Midbrain (tissue), 1 donor: Measurements from ENCODE around the gene CEP43.

Experiments
- DNase-seq: peaks from one replicate; lab custom pipeline; 2025; lab: John Stamatoyannopoulos, UW

The CEP43 gene

DNA sequence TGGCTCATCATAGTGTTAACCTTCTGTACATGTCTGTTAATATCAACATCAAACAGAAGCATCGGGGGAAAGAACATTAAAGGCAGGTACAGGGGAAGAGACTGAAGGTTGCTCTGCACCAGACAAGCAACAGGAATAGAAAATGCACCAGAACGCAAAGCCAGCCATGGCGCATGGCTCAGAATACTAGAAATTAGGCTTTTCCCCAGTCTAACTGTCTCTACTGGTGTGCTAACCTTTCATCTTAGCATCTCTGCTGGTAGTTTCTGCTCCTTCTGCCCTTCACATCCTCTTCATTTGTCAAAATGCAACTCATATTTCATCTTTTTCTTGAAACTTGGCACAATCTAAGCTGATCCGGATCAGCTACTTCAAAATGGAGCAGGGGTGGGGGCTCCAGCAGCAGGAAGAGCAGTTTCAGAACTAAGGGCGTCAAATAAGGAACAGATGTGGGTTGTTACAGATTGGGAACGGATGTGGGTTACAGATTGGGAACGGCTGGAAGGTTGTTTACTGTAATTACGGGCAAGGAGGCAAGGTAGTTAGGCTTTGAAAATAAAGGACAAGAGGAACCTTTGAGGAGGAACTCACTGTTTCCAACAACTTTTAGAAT is 29.7 kb upstream of the CEP43 start:
- DNase-seq: no peak

- no peak for DNase-seq
Measured at GRCh38 chr6:166970091-166970490, 29.1 kb upstream of the CEP43 start.

DNA sequence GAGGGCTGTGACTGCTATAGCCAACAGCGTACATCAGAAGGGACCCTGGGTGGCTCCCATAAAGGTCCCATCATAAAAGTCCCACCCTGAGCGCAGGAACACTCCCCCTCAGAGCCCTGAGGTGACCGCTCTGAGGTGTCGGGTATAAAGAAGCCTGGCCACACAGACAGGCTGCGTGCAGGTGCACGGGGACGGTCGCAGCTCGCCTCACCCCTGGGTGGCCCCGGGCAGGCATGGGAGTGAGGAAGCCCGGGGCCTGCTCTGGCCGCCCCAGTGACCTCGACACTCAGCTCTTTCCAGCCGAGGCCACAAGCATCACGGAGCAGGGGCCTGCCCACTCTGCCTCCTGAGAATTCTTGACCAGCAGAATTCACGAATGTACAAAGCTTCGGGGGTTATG is 28.4 kb upstream of the CEP43 start:
- no peak for DNase-seq

GRCh38 chr6:166971271-166971670 is 27.9 kb upstream of the CEP43 start:
- no peak for DNase-seq

GRCh38 chr6:166972101-166972500 is 27.1 kb upstream of the CEP43 start:
- DNase-seq: no peak

DNA sequence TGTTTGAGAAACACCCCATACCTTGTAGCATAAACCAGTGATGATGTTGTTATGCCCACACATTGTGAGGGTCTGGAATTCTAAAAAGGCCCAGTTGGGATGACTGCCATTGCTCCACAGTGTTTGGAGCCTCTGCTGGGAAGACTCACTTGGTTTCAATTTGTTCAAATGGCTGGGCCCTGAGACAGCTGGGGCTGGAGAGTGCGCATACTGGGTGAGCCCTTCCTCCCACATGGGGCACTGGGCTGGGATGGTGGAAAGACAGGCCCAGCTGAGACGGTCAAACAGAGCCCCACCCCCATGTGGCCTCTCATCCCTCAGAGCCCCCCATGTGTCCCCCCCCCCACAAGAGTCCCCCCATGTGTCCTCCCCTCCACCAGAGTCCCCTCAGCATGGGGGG is 22.6 kb upstream of the CEP43 start:
- DNase-seq: no peak

GRCh38 chr6:166977621-166978525 is 21.3 kb upstream of the CEP43 start:
- no peak for DNase-seq

DNA sequence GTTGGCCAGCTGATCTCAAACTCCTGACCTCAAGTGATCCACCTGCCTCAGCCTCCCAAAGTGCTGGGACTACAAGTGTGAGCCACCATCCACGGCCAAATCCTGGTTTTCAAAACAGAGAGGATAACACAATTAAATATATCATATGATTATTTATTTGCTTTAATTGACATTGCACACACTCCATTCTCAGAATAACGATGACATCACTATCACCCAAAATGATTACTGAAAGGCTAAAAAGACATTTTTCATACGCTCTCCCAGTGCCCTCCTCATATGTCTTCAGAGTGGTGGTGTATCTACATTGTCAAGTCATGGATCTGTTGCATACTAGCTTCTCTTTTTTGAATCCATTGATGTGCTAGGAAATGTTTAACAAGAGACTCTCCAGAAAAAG is 18.5 kb upstream of the CEP43 start:
- no peak for DNase-seq

DNA sequence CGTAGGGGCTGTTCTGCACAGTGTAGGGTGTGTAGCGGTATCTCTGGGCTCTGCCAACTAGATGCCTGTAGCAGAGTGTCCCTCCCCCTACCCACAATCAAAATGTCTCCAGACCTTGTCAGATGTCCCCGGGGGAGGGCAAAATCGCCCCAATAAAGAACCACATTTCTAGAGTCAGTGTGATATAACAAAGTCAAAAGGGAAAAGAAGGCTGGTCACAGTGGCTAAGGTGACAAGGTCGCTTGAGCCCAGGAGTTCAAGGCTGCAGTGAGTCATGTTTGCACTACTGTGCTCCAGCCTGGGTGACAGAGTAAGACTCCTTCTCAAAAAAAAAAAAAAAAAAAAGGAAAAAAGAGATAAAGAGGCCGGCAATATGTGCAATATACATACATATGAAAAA is 11.7 kb upstream of the CEP43 start:
- DNase-seq: no peak

DNA sequence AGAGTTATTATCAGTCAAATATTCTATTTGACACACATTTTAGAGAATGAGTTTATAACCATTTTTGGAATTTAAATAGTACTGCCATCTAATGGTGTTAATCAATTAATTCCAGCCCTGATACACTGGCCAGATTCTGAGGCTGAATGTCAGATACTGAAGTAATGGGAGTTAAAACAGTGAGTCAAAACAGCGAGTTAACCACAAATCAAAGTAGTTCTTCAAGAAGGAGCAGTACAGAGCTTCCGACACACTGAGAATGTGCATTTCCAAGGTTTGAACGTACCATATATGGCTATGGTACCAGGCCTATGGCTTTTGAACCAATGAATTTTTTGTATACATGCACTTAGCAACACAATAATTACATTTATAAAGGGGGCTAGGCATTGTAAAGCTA is 11.3 kb upstream of the CEP43 start:
- DNase-seq: no peak

DNA sequence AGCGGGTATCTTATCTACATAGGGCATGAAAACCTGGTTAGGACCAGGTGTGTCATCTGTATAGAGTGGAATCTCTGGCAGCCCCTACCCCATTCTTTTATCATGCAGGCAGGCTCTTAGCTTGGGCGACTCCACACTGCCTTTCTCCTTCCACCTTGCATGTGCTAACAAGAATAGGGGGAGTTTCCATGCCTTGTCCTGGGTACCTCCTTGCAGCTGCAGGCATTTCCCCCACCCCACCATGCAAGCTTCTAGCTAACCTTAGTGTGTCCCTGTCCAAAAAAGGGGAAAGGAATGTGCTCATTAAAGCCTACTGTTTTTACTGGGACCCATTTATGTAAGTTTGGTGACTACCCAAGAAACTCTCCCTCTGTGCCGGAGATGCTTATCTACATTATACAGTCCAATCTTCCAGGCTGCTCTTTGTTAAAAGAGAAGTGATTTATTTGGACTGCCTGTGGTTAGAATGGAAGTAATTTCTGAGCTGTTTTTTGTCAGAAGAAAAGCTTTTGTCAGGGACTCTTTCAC is 10.5 kb upstream of the CEP43 start:
- no peak for DNase-seq

- peak; percentile 17 for DNase-seq
Measured at GRCh38 chr6:166989427-166990032, 9.7 kb upstream of the CEP43 start.

- no peak for DNase-seq
Measured at GRCh38 chr6:166996406-166996805, 2.8 kb upstream of the CEP43 start.

DNA sequence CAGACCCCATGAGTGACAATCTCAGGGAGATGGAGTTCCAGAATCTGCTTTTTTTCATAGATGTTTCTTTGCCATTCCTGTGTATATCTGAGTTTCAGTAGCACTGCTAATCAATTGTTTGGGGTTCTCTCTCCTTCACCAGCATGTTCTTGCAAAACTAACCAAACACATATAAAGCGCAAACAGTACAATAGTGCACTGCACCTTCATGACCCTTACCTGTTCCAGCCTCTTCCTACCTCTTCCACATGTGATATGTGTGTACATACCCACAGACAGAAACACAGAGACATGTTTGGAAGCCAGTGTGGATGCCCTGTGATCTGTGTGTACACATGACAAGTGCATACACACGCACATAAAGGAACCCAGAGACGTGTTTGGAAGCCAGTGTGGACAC is 1.8 kb upstream of the CEP43 start:
- no peak for DNase-seq

DNA sequence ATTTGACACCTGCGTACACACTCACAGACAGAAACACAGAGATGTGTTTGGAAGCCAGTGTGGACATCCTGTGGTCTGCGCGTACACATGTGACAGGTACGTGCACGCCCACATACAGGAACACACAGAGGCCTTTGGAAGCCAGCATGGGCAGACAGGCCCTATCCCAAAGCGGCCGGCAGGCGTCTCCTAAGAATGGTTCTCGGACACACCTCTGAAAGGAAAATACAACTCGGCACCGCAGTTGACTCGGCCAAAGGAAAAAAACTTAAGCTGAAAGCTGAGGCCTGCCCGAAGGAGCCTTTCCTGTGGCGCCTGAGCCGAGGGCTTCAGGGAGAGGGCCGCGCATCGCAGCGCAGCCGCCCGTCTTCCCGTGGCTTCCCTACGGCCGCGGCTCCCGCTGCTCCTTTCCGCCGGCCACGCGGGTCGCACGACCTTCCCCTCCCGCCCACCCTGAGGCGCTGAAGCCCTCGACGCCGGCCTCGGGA is 1.4 kb upstream of the CEP43 start:
- no peak for DNase-seq

DNA sequence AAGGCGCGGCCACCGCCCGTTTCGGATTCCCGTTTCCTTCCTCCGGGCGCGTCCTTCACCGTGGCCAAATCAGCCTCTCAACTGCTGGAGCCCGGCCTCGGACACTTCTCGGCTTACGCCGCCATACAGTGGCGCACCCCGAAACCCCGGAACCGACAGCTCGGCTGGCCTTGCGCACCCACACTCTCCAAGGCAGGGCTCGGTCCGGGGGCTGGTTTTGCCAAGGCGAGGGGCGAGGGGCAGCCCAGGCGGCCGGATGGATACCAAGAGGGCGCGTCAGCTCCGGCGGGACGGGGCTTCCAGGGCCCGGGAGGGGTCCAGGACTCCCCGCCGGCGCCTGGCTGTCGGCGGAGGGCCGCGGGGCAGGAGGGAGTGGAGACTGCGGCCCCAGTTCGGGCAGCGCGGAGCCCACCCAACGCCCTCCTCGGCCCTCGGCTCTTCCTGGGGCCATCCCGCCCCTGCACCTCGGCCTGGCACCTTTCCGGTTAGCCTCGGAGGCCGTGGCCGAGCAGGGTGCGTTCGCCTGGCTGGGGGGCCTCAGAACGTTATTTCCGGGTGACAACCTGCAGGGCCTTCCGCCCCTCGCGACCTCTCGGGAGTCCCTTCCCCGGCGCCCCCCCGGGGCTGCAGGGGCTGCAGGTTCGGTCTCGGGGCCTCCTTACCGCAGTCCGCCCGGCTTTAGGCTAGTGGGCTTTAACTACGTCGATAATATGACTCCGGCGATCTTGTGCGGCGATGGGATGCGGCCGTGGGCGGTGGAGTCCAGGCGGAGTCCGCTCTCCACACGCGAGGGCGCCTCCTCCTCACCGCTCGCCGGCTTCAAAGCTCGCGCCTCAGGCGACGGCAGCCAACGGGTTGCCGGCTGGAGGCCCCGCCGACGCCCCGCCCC is 697 bp upstream of the CEP43 start:
- no peak for DNase-seq

- no peak for DNase-seq
Measured at GRCh38 chr6:166999884-167000253, 672 bp downstream of the CEP43 start.

GRCh38 chr6:167000759-167001158 is 1.6 kb downstream of the CEP43 start:
- DNase-seq: no peak

GRCh38 chr6:167005350-167006159 is 6.4 kb downstream of the CEP43 start:
- DNase-seq: no peak

- DNase-seq: no peak
Measured at GRCh38 chr6:167007985-167008384, 8.8 kb downstream of the CEP43 start.

DNA sequence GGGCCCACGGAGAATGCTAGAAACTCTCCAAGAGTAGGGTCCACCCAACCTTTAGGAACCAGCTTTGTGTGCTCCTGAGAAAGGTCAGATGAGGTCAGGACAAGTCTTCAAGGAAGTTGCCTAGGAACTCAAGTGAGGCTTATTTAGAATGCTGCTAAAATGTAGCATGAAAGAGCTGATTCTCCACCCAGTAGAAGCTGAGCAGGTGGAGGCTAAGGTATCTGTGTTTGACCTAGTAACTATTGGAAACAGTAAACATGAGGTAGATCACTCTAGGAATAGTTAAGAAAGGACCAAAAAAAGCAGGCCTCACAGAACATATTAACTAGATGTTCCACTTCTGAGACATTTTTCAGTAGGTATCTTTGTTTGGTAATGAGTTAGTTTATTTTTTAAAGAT is 13.9 kb downstream of the CEP43 start:
- no peak for DNase-seq
